AG04449 (cell line): ENCODE measurements around the gene MOBP.

Experiments
- CTCF ChIA-PET: fragments of 350-600 bp; formaldehyde crosslinking; extraction: SDS; loops from one replicate; lab custom pipeline; 2021; ENCODE audit warnings: antibody characterized with exemption; lab: Yijun Ruan, JAX
- POLR2A ChIA-PET: fragments of 400-600, 350-600 bp; formaldehyde crosslinking; extraction: SDS; loops from one replicate; lab custom pipeline; 2020; ENCODE audit warnings: antibody characterized with exemption, inconsistent platforms; lab: Yijun Ruan, JAX
- DNase-seq: peaks from one replicate; pipeline ENCODE4 v3.0.0-alpha.2; 2010; ENCODE audit warnings: low read depth, low spot score
- H3K4me3 ChIP-seq: 2 replicates; pipeline ENCODE4 v1.5.1; 2011; ENCODE audit warnings: low read depth, mild to moderate bottlenecking, control low read depth, low read length
- CTCF ChIP-seq: IDR thresholded peaks from one replicate; pipeline ENCODE4 v1.5.1; 2011; ENCODE audit warnings: mild to moderate bottlenecking, moderate library complexity, low read length, control low read depth, inconsistent platforms; ENCODE audit not compliant: insufficient read depth; ENCODE audit errors: missing control alignments

MOBP gene

DNA sequence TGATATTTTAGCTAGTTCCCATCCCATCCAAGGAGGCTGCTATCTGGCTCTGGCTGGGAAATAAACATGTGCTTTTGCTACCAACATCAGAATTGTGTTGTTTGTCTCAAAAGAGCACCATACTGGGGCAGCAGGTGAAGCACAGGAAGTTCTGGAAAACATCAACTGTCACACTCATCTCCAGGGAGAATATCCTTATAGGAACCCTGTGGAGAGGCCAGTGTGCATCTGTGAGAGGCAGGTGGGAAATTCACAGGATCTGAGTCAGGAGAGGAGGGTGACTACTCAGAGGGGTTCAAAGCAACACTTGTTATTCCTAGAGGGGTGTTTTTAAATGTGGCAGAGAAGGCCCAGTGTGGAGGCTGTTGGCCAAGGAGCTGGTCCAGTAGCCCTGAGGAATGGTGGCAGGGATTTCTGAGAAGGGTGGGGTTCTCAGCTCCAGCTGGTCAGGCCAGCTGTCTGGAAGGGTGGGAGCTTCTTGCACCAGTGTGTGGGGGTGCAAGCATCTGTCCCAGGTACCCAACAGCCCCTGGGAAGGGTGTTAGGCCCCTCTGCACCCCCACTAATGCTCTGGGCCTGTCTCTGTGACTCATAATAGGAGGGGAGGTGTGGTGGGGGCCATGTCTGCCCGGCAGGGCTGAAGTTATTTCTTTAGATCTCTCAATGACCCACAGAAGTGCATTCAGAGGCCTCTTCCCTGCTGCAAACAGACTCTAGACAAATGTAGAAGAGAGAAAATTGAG is 32.3 kb upstream of the MOBP start:
- ChIA-PET POLR2A (no interaction called here), CTCF (interaction anchor here (1.5 to 3.0 kb wide), 2 partner anchors 11 to 13 kb away, joined by 7 to 11 read pairs; no protein-coding TSS in a partner anchor)
- no peak for DNase-seq
- no peak overlapping the region for H3K4me3 ChIP-seq
- no peak for TF ChIP-seq CTCF

GRCh38 chr3:39438880-39439279 is 28.6 kb upstream of the MOBP start:
- no peak for DNase-seq
- POLR2A ChIA-PET = no interaction called here
- CTCF ChIA-PET = interaction anchor here (1.2 to 2.6 kb wide), 3 partner anchors 9 to 60 kb away, joined by 3 to 15 read pairs (median 5); no protein-coding TSS in a partner anchor
- H3K4me3 ChIP-seq = no peak overlapping the region
- TF ChIP-seq CTCF = no peak

DNA sequence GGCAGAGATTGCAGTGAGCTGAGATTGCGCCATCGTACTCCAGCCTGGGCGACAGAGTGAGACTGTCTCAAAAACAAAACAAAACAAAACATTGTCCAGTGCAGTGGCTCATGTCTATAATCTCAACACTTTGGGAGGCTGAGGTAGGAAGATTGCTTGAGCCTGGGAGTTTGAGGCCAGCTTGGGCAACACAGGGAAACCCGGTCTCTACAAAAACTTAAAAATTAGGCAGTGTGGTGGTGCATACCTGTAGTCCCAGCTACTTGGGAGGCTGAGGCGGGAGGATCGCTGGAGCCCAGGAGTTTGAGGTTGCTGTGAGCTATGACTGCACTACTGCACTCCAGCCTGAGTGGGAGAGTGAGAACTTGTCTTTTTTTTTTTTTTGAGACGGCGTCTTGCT is 27.2 kb upstream of the MOBP start:
- CTCF ChIA-PET = interaction anchor here (1.2 to 2.6 kb wide), 3 partner anchors 8 to 58 kb away, joined by 3 to 15 read pairs (median 5); no protein-coding TSS in a partner anchor

DNA sequence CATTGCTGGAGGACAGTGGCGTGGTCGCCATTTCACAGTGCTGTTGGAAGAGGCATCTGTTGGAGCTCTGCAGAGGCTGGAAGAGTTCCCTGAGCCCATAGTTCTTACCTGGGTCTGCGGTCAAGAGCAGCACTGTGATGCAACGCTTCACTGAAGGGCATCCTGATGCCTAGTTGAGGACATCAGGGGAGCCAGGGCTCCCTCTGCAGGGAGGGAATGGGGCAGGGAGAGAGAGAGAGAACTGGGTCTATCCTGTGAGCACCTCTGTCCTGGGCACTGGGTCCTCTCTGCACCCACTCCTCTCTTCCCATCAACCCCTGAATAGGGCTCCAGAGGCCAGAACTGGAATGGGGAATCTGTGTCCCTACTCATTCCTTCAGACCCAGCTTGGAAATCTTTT is 23.9 kb upstream of the MOBP start:
- TF ChIP-seq CTCF = no peak
- ChIA-PET POLR2A (no interaction called here), CTCF (no interaction called here)
- H3K4me3 ChIP-seq = no peak overlapping the region
- no peak for DNase-seq

More for the DNA sequence above, 27.2 kb upstream of the MOBP start:
- POLR2A ChIA-PET = no interaction called here
- DNase-seq = no peak
- H3K4me3 ChIP-seq = no peak overlapping the region
- no peak for TF ChIP-seq CTCF

- no peak overlapping the region for H3K4me3 ChIP-seq
- TF ChIP-seq CTCF = no peak
- DNase-seq = no peak
- POLR2A ChIA-PET = interaction anchor here (0.6 kb wide), 1 partner anchor 39 kb away, joined by 3 read pairs; no protein-coding TSS in a partner anchor
- CTCF ChIA-PET = interaction anchor here (0.7 to 5.8 kb wide), 11 partner anchors 11 to 55 kb away, joined by 3 to 60 read pairs (median 7); no protein-coding TSS in a partner anchor
These were observed 21.6 kb upstream of the MOBP start for GRCh38 chr3:39445927-39446326.

- H3K4me3 ChIP-seq = no peak overlapping the region
- no peak for TF ChIP-seq CTCF
- ChIA-PET POLR2A (no interaction called here), CTCF (interaction anchor here (0.6 to 5.8 kb wide), 15 partner anchors 8 to 1395 kb away, joined by 3 to 60 read pairs (median 6); no protein-coding TSS in a partner anchor)
- DNase-seq = no peak
These were observed 21.0 kb upstream of the MOBP start for GRCh38 chr3:39446444-39446843.
